Measurements from ENCODE around the gene TNS3. TPM values are rescaled to one million over a fixed set of nuclear protein-coding genes. Genes with fewer than 3 reads are reported as not detected.

TNS3 gene
- total and polyA plus RNA-seq, 2 of the 13 experiments (the other 11 are each of a cell fraction or from before 2014, with no cell fraction given), result 52.9 to 55.7 TPM

DNA sequence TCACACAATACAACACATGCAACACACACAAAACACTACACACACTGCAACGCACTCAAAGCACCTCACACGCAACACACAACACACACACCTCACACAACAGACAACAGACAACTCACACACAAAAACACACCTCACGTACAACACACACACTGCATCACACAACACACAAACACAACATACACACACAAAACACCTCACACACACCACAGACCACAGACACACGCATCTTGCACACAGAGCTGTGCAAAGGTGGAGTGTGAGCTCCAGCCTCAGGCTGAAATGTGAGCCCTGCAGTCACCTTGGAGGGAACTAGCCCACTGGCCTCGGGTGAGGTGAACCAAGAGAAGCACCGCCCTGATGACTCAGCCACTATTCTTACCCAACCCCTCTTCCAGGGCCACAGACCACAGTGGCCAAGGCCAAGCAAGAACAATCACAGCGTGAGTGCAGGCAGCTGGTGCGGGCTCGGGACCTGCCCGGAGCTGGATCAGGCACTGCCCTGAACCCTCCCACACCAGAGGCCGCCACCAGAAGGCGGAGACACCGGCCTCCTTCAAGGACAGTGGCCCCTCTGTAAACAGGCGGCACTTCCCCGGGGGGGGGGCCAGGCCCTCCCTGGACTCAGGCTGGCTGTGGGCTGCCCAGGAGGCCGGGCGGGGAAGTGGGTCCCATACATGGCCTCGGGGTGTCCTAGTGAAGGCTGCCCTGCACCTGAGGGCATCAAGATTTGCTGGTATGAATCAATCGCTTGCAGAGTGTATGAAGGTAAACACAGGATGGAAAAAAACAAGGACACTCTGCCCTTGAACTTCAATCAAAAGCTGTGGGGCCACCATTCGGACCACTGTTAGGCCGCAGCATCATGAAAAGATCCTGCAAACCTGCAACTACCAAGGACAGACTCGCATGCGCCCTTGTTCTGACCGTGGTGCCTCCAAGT is 106.7 kb downstream of the TNS3 start (continued):
- TF ChIP-seq, protein P1, sequence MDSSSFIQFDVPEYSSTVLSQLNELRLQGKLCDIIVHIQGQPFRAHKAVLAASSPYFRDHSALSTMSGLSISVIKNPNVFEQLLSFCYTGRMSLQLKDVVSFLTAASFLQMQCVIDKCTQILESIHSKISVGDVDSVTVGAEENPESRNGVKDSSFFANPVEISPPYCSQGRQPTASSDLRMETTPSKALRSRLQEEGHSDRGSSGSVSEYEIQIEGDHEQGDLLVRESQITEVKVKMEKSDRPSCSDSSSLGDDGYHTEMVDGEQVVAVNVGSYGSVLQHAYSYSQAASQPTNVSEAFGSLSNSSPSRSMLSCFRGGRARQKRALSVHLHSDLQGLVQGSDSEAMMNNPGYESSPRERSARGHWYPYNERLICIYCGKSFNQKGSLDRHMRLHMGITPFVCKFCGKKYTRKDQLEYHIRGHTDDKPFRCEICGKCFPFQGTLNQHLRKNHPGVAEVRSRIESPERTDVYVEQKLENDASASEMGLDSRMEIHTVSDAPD (CRISPR knock-in tag; IDR thresholded peaks at IDR 0.05), result peak; percentile 96
- TF ChIP-seq MIER3 (CRISPR knock-in tag; IDR thresholded peaks at IDR 0.05; ENCODE audit: borderline replicate concordance) (peak; percentile 98), IKZF1 (IDR thresholded peaks at IDR 0.05) (no peak), DPF2 (CRISPR knock-in tag; IDR thresholded peaks at IDR 0.05; ENCODE audit: borderline replicate concordance, low read depth) (peak; percentile 91), NFYB (CRISPR knock-in tag; IDR thresholded peaks at IDR 0.05) (0 out of 2 replicates have a peak, but pooled peaks have one; percentile 18), GABPB1 (CRISPR knock-in tag; IDR thresholded peaks at IDR 0.05) (peak; percentile 81), KDM5A (IDR thresholded peaks at IDR 0.05; ENCODE audit: borderline replicate concordance, low read length) (no peak), TARDBP (CRISPR knock-in tag; IDR thresholded peaks at IDR 0.05) (peak; percentile 86; the same call in 1 of the 2 replicates), ZNF3 (CRISPR knock-in tag; IDR thresholded peaks at IDR 0.05) (peak; percentile 61; the same call in 1 of the 2 replicates), RARA (CRISPR knock-in tag; IDR thresholded peaks at IDR 0.05) (peak; percentile 92), RCOR2 (CRISPR knock-in tag; IDR thresholded peaks at IDR 0.05) (peak; percentile 97), ATF7 (IDR thresholded peaks at IDR 0.05) (peak; percentile 50), ATF7 (CRISPR knock-in tag; IDR thresholded peaks at IDR 0.05) (peak; percentile 71; the same call in 1 of the 2 replicates), SIX1 (CRISPR knock-in tag; IDR thresholded peaks at IDR 0.05; ENCODE audit: borderline replicate concordance) (peak; percentile 95), ZNF572 (CRISPR knock-in tag; IDR thresholded peaks at IDR 0.05) (peak; percentile 73), NCOA2 (CRISPR knock-in tag; IDR thresholded peaks at IDR 0.05) (peak; percentile 96)
- TF ChIP-seq, protein P2, sequence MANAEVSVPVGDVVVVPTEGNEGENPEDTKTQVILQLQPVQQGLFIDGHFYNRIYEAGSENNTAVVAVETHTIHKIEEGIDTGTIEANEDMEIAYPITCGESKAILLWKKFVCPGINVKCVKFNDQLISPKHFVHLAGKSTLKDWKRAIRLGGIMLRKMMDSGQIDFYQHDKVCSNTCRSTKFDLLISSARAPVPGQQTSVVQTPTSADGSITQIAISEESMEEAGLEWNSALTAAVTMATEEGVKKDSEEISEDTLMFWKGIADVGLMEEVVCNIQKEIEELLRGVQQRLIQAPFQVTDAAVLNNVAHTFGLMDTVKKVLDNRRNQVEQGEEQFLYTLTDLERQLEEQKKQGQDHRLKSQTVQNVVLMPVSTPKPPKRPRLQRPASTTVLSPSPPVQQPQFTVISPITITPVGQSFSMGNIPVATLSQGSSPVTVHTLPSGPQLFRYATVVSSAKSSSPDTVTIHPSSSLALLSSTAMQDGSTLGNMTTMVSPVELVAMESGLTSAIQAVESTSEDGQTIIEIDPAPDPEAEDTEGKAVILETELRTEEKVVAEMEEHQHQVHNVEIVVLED (CRISPR knock-in tag; IDR thresholded peaks at IDR 0.05; ENCODE audit: borderline replicate concordance), result peak; percentile 76; the same call in 1 of the 2 replicates
- TF ChIP-seq, protein P3, sequence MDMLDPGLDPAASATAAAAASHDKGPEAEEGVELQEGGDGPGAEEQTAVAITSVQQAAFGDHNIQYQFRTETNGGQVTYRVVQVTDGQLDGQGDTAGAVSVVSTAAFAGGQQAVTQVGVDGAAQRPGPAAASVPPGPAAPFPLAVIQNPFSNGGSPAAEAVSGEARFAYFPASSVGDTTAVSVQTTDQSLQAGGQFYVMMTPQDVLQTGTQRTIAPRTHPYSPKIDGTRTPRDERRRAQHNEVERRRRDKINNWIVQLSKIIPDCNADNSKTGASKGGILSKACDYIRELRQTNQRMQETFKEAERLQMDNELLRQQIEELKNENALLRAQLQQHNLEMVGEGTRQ (IDR thresholded peaks at IDR 0.05; ENCODE audit: low read depth, low read length), result no peak
- TF ChIP-seq, protein P3 (CRISPR knock-in tag; IDR thresholded peaks at IDR 0.05; ENCODE audit: borderline replicate concordance), result peak; percentile 68; the same call in 1 of the 2 replicates
- TF ChIP-seq, protein P4, sequence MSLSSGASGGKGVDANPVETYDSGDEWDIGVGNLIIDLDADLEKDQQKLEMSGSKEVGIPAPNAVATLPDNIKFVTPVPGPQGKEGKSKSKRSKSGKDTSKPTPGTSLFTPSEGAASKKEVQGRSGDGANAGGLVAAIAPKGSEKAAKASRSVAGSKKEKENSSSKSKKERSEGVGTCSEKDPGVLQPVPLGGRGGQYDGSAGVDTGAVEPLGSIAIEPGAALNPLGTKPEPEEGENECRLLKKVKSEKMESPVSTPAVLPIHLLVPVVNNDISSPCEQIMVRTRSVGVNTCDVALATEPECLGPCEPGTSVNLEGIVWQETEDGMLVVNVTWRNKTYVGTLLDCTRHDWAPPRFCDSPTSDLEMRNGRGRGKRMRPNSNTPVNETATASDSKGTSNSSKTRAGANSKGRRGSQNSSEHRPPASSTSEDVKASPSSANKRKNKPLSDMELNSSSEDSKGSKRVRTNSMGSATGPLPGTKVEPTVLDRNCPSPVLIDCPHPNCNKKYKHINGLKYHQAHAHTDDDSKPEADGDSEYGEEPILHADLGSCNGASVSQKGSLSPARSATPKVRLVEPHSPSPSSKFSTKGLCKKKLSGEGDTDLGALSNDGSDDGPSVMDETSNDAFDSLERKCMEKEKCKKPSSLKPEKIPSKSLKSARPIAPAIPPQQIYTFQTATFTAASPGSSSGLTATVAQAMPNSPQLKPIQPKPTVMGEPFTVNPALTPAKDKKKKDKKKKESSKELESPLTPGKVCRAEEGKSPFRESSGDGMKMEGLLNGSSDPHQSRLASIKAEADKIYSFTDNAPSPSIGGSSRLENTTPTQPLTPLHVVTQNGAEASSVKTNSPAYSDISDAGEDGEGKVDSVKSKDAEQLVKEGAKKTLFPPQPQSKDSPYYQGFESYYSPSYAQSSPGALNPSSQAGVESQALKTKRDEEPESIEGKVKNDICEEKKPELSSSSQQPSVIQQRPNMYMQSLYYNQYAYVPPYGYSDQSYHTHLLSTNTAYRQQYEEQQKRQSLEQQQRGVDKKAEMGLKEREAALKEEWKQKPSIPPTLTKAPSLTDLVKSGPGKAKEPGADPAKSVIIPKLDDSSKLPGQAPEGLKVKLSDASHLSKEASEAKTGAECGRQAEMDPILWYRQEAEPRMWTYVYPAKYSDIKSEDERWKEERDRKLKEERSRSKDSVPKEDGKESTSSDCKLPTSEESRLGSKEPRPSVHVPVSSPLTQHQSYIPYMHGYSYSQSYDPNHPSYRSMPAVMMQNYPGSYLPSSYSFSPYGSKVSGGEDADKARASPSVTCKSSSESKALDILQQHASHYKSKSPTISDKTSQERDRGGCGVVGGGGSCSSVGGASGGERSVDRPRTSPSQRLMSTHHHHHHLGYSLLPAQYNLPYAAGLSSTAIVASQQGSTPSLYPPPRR (CRISPR knock-in tag; IDR thresholded peaks at IDR 0.05; ENCODE audit: borderline replicate concordance), result peak; percentile 95

Measured in HepG2 (cell line).